22Rv1 (cell line): ENCODE results near the gene ADCY10.

Experiments
- CTCF ChIP-seq: fragments of 450-650 bp; IDR thresholded peaks from 2 replicates; pipeline ENCODE4 v1.5.1; 2017; ENCODE audit warnings: mild to moderate bottlenecking
- ZFX ChIP-seq: fragments of 450-650 bp; IDR thresholded peaks from 2 replicates; pipeline ENCODE4 v1.6.1; 2017; ENCODE audit warnings: antibody characterized with exemption, borderline replicate concordance

- TF ChIP-seq CTCF (no peak), ZFX (no peak)
Observed at GRCh38 chr1:167776616-167777268, 137.2 kb downstream of the ADCY10 start.
